HG03108 (cell line): Measurements from ENCODE around the gene KCNK17.
"Not testable (repeated sequence)": the region's sequence is repeated elsewhere in the genome, so short reads cannot be mapped to it uniquely, and the experiment has no call there.

Experiments
- ATAC-seq: cut with Tn5 transposase; IDR thresholded peaks from one replicate; pipeline ENCODE4 v1.9.1; 2021; ENCODE audit warnings: moderate library complexity; ENCODE audit not compliant: unreplicated experiment

KCNK17 gene

DNA sequence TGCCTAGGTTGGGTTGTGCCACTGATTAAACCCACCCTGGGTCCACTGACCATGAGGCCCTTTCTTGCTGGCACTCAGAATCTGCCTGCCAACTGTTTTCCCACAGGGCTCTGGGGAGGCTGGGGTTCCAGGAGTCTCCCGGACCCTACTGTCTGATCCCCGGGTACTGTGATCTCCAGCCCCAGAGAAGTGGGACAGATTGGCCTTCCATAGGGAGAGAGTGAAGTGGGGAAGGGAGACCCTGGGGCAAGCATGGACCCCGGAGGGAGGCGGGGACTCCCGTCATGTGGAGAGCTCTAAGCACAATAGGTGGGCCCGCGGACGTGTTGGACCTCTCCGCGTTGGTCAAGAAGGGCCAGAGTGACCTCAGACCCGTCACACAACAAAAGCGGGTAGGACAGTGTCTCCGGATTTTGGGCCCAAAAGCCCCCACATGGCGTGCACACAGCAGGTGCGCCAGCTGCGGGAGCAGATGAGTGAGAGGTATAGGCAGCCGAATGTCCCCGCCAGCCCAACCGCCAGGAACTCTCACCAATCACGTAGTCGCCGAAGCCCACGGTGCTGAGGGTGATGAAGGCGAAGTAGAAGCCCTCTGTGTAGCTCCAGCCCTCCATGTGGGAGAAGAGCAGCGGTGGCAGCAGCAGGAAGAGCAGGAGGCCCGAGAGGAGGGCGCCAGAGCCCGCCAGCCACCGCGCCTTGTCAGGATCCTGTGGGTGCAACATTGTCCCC is 10.6 kb downstream of the KCNK17 start:
- no peak for ATAC-seq

GRCh38 chr6:39302669-39303424 is 11.4 kb downstream of the KCNK17 start:
- peak; percentile 87 for ATAC-seq

- no peak for ATAC-seq
Observed at GRCh38 chr6:39302011-39302410, 12.2 kb downstream of the KCNK17 start.

DNA sequence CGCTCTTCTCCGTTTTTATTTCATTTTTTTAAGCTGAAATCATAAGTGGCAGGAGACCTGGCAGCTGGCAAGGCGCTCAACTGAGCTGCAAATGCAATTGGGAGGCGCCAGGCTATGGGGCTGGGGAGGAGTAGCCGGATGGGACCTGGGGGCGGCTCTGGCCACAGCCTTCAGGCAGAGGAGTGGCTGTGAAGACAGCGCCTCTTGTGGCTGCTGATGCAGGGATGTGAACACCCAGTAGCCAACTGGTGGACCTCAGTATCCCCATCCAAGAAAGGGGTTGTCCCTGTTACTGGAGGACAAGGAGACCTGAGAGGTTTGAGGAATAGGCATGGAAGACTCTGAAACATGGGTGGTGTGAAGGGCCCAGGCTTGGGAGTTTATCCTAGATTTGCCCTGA is 12.6 kb downstream of the KCNK17 start:
- ATAC-seq, result no peak

DNA sequence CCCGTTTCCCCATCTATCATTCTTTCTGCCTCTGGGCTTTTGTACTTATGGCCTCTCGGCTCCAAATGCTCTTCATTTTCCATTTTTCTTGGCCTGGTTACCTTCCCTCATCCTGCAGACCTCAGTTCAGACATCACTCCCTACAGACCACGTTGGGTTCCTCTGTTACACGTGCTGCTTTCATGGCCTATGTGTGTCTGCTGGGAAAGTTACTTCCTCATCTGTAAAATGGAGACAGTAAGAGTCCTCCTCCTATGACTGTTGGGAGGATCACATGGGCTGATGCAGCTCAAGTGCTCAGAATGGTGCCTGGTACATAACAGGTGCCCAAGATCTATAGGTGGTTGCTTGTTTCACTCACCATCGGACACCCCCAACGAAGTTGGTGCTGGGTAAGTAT is 13.5 kb downstream of the KCNK17 start:
- ATAC-seq, result no peak

DNA sequence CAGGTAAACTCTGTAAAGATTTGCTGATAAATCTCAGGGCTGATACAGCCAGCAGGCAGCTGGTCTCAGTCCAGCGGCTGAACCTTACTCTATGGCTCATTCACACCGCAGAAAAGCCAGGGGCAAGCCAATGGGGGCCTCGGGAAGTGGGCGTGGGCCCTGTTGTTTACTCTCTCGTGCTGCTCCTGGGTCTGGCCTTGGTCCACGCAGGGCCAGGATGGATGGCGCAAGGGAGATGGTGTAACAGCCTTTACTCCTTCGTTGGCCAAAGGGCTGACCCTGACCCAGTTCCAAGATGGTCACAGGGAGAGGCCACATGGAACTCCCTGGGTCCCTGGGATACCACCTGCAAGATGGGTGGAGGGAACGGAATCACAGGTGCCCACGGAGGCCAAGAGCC is 16.2 kb downstream of the KCNK17 start:
- no peak for ATAC-seq

- ATAC-seq, result no peak
Observed at GRCh38 chr6:39296745-39297640, 17.2 kb downstream of the KCNK17 start.

GRCh38 chr6:39295611-39296011 is 18.6 kb downstream of the KCNK17 start:
- ATAC-seq, result no peak

DNA sequence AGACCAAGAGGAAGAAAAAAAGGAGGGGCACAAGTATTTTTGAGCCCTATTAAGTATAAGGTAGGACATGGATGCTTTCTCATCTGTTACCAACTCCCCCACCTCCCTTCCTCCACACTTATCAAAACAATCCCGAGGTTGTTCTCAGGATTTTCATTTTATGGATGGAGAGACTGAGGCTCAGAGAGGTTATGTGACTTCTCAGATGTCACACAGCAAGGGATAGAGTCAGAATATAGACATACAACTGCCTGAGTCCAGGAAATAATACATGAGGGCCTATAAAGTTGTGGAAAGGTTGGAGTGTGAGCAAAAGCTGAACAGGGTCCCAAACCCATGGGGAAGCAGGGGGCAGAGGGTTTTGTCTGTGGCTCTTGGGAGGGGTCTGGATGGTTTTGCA is 19.3 kb downstream of the KCNK17 start:
- ATAC-seq, result no peak

DNA sequence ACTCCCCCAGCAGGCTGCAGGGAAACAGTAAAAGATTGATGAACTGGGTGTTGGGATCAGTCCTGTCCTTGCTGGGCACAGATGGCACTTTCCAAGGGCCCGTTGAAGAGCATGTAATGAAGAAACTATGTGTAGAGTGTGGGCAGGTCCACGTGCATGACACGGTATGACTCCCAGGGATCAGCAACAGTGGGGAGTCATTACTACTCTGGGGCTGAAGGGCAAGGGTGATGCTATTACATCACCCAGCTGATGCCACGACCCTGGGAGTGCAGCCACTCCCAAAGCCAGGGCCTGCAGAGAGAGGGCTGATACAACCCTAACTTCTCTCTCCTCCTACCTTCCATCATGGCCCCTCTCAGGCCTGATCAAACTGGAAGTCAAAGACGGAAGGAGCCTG is 20.1 kb downstream of the KCNK17 start:
- no peak for ATAC-seq

DNA sequence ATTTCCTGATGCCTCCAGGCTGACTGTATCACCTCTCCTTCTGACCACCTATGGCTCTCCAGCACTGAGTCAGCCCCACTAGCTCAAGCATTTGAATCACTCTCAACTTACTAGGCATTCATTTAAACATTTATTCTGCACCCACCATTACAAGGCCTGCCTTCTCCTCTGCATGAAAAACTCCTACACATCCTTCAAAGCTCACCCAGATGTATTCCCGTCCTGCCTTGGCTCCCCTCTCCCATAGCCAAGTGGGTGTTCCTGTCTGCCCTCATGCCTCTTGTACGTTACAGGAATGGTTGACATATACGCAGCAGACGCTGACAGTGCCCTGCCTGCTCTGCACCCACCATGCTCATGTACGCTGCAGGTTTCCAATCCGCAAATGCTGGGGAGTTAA is 21.6 kb downstream of the KCNK17 start:
- no peak for ATAC-seq

GRCh38 chr6:39289490-39289889 is 24.7 kb downstream of the KCNK17 start:
- no peak for ATAC-seq

DNA sequence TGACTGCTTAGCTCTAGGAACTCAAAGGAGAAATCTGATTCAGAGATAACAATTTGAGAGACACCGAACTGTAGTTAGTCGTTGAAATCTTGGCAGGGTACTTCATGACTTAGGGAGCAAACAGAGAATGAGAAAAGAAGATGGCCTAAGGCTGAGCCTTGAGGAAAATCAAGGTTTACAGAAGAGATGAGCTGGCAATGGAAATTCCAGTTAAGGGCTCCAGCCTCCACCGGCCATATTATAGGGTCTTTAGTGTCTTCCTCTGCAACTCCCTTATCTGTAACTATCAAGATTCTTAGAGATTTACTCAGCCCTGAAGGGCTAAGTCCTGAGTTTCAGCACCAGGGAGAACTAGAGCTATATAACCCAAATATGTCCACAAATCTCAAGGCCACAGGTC is 26.6 kb downstream of the KCNK17 start:
- ATAC-seq, result no peak

DNA sequence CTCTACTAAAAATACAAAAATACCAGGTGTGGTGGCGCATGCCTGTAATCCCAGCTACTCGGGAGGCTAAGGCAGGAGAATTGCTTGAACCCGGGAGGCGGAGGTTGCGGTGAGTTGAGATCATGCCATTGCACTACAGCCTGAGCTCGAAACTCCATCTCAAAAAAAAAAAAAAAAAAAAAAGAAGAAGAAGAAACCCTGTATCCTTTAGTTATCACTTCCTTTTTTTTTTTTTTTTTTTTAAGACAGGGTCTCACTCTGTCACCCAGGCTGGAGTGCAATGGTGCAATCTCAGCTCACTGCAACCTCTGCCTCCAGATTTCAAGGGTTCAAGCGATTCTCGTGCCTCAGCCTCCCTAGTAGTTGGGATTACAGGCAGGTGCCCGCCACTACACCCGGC is 27.6 kb downstream of the KCNK17 start:
- ATAC-seq, result not testable (repeated sequence)

DNA sequence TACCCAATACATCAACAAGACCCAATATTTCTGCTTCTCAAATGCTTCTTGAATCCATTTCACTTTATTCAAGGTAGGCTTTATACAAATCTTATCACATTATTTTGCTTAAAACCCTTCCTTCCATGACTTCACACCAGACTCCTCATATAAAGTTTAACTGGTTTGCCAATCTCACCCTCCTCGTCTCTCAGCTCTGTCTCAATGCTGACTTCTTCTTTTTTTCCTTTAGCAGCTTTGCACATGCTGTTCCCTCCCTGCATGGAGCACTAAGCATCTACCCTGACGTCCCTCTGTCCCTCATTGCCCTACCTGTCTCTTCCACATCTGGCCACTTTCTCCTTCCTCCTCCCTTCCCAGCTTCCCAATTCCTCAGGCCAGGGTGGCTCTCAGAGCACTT is 31.4 kb downstream of the KCNK17 start:
- ATAC-seq, result no peak

GRCh38 chr6:39281312-39281980 is 32.8 kb downstream of the KCNK17 start:
- ATAC-seq, result no peak

- ATAC-seq, result no peak
Observed at GRCh38 chr6:39280247-39280731, 33.9 kb downstream of the KCNK17 start.

- ATAC-seq, result no peak
Observed at GRCh38 chr6:39279539-39279938, 34.7 kb downstream of the KCNK17 start.

DNA sequence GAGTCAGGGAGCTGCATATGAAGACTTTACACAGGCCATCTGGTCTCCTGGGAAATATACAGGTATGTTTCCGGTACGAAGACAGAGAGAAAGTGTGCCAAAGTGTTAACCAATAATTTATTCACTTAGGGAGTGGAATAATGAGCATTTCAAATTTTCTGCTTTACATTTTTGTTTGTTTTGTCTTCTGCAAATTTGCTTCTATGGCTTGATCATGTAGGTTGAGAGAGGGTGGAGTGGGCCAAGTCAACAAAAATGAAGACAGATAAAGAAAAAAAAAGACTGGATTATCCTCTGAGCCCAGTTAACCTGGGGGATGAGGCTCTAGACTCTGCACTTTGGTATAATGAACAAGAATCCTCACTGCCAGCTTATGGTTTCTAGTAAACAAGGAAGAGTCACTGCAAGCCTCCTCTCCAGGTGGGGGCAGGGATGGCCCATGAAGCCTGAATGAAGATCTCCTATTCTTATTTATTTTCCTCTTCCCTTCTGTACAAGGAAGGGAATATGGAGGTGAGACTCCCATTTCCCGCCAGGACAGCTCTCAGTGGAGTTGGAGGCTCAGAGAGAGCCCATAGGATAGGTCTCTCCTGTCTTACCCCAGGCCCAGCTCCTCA is 37.7 kb downstream of the KCNK17 start:
- ATAC-seq, result no peak

- ATAC-seq, result no peak
Observed at GRCh38 chr6:39274903-39275302, 39.3 kb downstream of the KCNK17 start.
